ENCODE data around the gene KRTAP13-2.

DNA sequence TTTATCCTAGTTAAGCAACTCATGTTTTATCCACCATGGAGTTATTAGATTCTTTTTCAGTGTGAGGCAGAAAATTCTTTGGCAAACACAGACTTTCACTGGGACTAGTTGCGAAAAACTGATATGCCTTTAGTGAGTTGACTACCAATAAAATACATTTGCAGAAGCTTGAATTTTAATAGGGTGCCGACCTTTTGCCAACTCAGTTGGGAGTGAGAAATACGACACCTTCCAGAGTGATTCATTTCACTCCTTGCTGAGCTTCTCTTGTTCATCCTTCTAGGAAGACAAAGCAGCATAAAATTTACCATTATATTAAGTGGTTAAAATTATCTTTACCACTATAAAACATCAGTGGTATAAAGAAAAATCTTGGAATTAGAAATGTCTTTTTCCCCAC is 22.5 kb downstream of the KRTAP13-2 start:
- TF ChIP-seq, protein P1, sequence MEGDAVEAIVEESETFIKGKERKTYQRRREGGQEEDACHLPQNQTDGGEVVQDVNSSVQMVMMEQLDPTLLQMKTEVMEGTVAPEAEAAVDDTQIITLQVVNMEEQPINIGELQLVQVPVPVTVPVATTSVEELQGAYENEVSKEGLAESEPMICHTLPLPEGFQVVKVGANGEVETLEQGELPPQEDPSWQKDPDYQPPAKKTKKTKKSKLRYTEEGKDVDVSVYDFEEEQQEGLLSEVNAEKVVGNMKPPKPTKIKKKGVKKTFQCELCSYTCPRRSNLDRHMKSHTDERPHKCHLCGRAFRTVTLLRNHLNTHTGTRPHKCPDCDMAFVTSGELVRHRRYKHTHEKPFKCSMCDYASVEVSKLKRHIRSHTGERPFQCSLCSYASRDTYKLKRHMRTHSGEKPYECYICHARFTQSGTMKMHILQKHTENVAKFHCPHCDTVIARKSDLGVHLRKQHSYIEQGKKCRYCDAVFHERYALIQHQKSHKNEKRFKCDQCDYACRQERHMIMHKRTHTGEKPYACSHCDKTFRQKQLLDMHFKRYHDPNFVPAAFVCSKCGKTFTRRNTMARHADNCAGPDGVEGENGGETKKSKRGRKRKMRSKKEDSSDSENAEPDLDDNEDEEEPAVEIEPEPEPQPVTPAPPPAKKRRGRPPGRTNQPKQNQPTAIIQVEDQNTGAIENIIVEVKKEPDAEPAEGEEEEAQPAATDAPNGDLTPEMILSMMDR (IDR thresholded peaks at IDR 0.05) = no peak
- no peak for TF ChIP-seq ZFX (IDR thresholded peaks at IDR 0.05; ENCODE audit: borderline replicate concordance)
